Natural killer cell (primary cell): ENCODE results near the gene BCAS1. TPM values are rescaled to one million over a fixed set of nuclear protein-coding genes. Genes with fewer than 3 reads are reported as not detected.

Experiments used
- ATAC-seq, 3 donors: fragments of 150-1000 bp in 2 of 3; fragments of 200-7000 bp in 1 of 3; cut with Tn5 transposase; 1 replicate in 1 of 3; 2 replicates in 2 of 3; pipeline ENCODE4 v1.10.0; 2021; ENCODE audit warnings: mild to moderate bottlenecking in 2 of 3, moderate library complexity in 2 of 3
- DNase-seq, 2 donors: peaks; one replicate each; pipeline versions ENCODE4 v3.0.0 to v3.0.0-alpha.2; 2013 to 2021; ENCODE audit warnings: mixed read lengths in 1 of 2
- H3K27ac ChIP-seq: one replicate; pipeline ENCODE4 v1.5.1; 2013; ENCODE audit warnings: mild to moderate bottlenecking, low read length
- H3K27me3 ChIP-seq: one replicate; pipeline ENCODE4 v1.6.1; 2013; ENCODE audit warnings: low read length; ENCODE audit not compliant: control insufficient read depth, insufficient read depth
- H3K36me3 ChIP-seq: one replicate; pipeline ENCODE4 v1.6.1; 2013; ENCODE audit warnings: low read length; ENCODE audit not compliant: control insufficient read depth, insufficient read depth
- H3K4me1 ChIP-seq: one replicate; pipeline ENCODE4 v1.6.1; 2013; ENCODE audit warnings: low read length; ENCODE audit not compliant: control insufficient read depth, insufficient read depth
- H3K4me3 ChIP-seq: one replicate; pipeline ENCODE4 v1.5.1; 2013; ENCODE audit warnings: low read length
- H3K9me3 ChIP-seq: one replicate; pipeline ENCODE4 v1.6.1; 2013; ENCODE audit warnings: low read length; ENCODE audit not compliant: control insufficient read depth, insufficient read depth
- H3K27ac Mint-ChIP-seq, 2 donors: one replicate each; pipeline ENCODE4 v1.8.0; 2022; ENCODE audit warnings: mild to moderate bottlenecking in 2 of 2, mixed read lengths in 2 of 2, moderate library complexity in 1 of 2
- H3K27me3 Mint-ChIP-seq, 2 donors: one replicate each; pipeline ENCODE4 v1.8.0; 2022; ENCODE audit warnings: low read depth in 2 of 2, mixed read lengths in 2 of 2
- H3K36me3 Mint-ChIP-seq: one replicate; pipeline ENCODE4 v1.8.0; 2022; ENCODE audit warnings: mixed read lengths
- H3K4me1 Mint-ChIP-seq, 2 donors: one replicate each; pipeline ENCODE4 v1.8.0; 2022; ENCODE audit warnings: mixed read lengths in 2 of 2
- H3K4me3 Mint-ChIP-seq: one replicate; pipeline ENCODE4 v1.8.0; 2022; ENCODE audit warnings: mild to moderate bottlenecking, moderate library complexity, mixed read lengths
- H3K9me3 Mint-ChIP-seq, 2 donors: one replicate each; pipeline ENCODE4 v1.8.0; 2022; ENCODE audit warnings: mixed read lengths in 2 of 2
- WGBS: methylation state at CpG from one replicate; pipeline ENCODE4 v1.1.7; 2013; ENCODE audit warnings: missing lambda C conversion rate; ENCODE audit not compliant: insufficient coverage; 5-methylcytosine and 5-hydroxymethylcytosine counted together
- intact Hi-C: fragments of 100-400 bp; cut with micrococcal nuclease; formaldehyde crosslinking; loops from one replicate; pipeline ENCODE4 v1.14.2; 2022
- total RNA-seq, 4 donors: library from RNA; stranded (reverse); fragments of 120-200 nt in 1 of 4; gene quantifications; one replicate each; pipeline versions ENCODE4 v1.2.3 to v1.2.4, GENCODE V29; 2013 to 2022
- TF ChIP-seq, protein P1 (sequence below): fragments of 200-600 bp; IDR thresholded peaks from one replicate; pipeline ENCODE4 v1.8.0; 2022; ENCODE audit warnings: antibody characterized with exemption

The BCAS1 gene
- total RNA-seq, 3 donors from 2014 or later (not counting 1 experiment from before 2014, with no cell fraction given) = 0.31 to 1.2 (median 0.68) TPM

DNA sequence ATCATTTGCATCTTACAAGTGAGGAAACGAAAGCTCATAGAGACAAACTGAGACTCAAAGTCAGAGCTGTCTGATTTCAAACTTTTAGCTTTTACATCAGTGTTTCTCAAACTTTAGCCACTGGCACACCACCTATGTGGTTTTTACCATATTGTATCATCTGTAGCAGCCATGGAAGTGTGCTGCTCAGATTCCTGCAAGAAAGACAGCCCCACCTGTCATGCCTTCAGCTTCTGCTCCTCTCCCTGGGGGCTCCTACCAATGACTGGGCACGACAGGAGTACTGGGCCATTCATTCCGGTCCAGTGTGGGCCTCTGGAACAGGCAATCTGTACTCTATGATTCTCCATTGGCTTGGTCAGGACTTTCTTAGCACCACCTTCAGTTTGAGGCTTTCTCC, 87.0 kb downstream of the BCAS1 start:
- H3K27ac Mint-ChIP-seq = no peak overlapping the region
- H3K36me3 ChIP-seq = no peaks in the 10 kb centered on the region
- no peaks in the 10 kb centered on the region for H3K4me1 ChIP-seq
- no peaks in the 10 kb centered on the region for H3K36me3 Mint-ChIP-seq
- H3K27me3 ChIP-seq = no peaks in the 10 kb centered on the region
- peaks cover 0 to 4% of the 10 kb centered on the region in 2 donors for H3K4me1 Mint-ChIP-seq
- TF ChIP-seq, protein P1, sequence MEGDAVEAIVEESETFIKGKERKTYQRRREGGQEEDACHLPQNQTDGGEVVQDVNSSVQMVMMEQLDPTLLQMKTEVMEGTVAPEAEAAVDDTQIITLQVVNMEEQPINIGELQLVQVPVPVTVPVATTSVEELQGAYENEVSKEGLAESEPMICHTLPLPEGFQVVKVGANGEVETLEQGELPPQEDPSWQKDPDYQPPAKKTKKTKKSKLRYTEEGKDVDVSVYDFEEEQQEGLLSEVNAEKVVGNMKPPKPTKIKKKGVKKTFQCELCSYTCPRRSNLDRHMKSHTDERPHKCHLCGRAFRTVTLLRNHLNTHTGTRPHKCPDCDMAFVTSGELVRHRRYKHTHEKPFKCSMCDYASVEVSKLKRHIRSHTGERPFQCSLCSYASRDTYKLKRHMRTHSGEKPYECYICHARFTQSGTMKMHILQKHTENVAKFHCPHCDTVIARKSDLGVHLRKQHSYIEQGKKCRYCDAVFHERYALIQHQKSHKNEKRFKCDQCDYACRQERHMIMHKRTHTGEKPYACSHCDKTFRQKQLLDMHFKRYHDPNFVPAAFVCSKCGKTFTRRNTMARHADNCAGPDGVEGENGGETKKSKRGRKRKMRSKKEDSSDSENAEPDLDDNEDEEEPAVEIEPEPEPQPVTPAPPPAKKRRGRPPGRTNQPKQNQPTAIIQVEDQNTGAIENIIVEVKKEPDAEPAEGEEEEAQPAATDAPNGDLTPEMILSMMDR = no peak
- no peak overlapping the region for H3K4me3 ChIP-seq
- peaks cover 18 to 54% of the 10 kb centered on the region in 2 donors for H3K27me3 Mint-ChIP-seq
- H3K27ac ChIP-seq = no peak overlapping the region
- intact Hi-C loops = no loop called here
- DNase-seq (no peak), ATAC-seq (no peak)
- WGBS = 93% methylated on average over 3 of the region's 3 CpGs
- no peak overlapping the region for H3K4me3 Mint-ChIP-seq
- no peaks in the 10 kb centered on the region for H3K9me3 Mint-ChIP-seq
- H3K9me3 ChIP-seq = no peaks in the 10 kb centered on the region

DNA sequence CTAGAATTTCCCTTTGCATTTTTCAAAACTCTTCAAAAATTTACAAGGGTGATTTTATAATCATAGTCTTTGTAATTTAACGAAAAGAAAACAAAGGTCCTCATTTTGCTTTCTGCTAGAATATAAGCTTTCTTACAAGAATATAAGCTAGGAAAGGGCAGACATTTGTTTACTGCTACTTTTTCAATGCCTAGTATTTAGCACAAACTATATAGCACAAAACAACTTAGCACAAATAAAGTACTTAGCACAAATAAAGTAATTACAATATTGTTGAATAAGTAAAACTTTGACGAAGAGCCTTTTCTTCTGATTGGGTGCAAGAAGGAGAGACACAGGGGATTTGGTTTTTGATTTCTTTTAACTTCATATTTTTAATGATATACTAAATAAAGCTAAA, 87.8 kb downstream of the BCAS1 start:
- Histone ChIP-seq H3K4me1 (no peaks in the 10 kb centered on the region), H3K9me3 (no peaks in the 10 kb centered on the region), H3K4me3 (no peak overlapping the region), H3K27ac (no peak overlapping the region), H3K36me3 (no peaks in the 10 kb centered on the region), H3K27me3 (no peaks in the 10 kb centered on the region)
- TF ChIP-seq, protein P1 = no peak
- Mint-ChIP-seq H3K36me3 (no peaks in the 10 kb centered on the region), H3K27me3 (peaks cover 16 to 46% of the 10 kb centered on the region in 2 donors), H3K4me1 (peaks cover 0 to 4% of the 10 kb centered on the region in 2 donors), H3K4me3 (no peak overlapping the region), H3K27ac (no peak overlapping the region), H3K9me3 (no peaks in the 10 kb centered on the region)
- WGBS = no CpG with 5 or more reads among the region's 2 CpGs
- DNase-seq = no peak
- ATAC-seq = no peak
- intact Hi-C loops = no loop called here

DNA sequence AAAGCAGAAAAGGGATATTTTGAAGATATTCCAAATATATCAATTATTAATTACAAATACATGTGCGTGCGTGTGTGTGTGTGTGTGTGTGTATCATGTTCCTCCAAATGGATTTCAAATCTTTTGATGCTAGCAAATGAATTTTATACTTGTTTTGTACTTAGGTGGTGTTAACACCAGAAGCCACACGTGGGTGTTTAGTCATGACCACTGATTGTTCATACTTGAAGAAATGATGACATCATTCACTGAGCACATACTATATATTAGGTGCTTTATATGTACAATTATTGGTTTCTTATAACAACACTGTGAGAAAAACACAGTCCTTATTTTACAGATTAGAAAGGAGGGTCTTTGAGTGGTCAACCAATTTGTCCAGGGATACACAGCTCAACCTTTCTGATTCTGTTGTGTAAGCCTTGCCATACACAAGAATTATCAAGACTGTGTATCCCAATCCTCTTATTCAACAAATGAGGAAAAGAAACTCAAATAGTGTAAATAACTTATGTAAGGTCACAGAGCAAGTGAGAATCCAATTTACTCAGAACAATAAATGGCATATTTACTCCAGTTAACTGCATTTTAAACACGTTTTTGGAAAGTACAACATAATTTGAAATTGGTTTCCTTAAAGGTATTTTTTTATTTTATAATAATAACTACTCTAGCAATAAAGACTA, 88.5 kb downstream of the BCAS1 start:
- Mint-ChIP-seq H3K9me3 (peaks cover 0 to under 1% of the 10 kb centered on the region in 2 donors), H3K4me3 (no peak overlapping the region), H3K4me1 (peaks cover 0 to 4% of the 10 kb centered on the region in 2 donors), H3K27me3 (peaks cover 14 to 43% of the 10 kb centered on the region in 2 donors), H3K36me3 (peaks cover 1% of the 10 kb centered on the region), H3K27ac (no peak overlapping the region)
- DNase-seq = no peak
- Histone ChIP-seq H3K36me3 (no peaks in the 10 kb centered on the region), H3K4me3 (no peak overlapping the region), H3K4me1 (no peaks in the 10 kb centered on the region), H3K27ac (no peak overlapping the region), H3K9me3 (no peaks in the 10 kb centered on the region), H3K27me3 (no peaks in the 10 kb centered on the region)
- TF ChIP-seq, protein P1 = no peak
- peak in 2 of 3 donors; percentile 75 to 84 for ATAC-seq
- intact Hi-C loops = no loop called here
- no CpG with 5 or more reads among the region's 4 CpGs for WGBS

DNA sequence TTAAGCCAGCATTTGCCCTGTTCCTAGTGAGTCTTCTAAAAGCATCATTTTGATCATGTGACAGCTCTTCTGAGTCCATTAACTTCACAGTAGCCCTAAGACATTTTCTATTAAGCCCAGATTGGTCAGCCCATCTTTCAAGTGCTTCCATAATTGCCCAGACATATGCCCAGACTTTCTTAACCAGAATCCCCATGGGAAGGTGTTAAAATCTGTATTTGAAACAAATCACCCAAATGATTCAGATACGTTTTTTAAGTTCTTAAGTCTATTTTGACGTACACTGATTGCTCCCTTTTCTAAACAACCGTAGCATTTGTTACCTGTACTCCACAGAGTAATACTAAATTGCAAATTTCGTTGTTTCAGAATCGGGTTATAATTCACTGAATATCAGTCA, 89.3 kb downstream of the BCAS1 start:
- H3K27me3 Mint-ChIP-seq = peaks cover 16 to 50% of the 10 kb centered on the region in 2 donors
- no peak overlapping the region for H3K27ac Mint-ChIP-seq
- Histone ChIP-seq H3K27me3 (no peaks in the 10 kb centered on the region), H3K4me3 (no peak overlapping the region), H3K9me3 (no peaks in the 10 kb centered on the region), H3K36me3 (no peaks in the 10 kb centered on the region), H3K27ac (no peak overlapping the region), H3K4me1 (no peaks in the 10 kb centered on the region)
- intact Hi-C loops = no loop called here
- H3K4me1 Mint-ChIP-seq = peaks cover 0 to 4% of the 10 kb centered on the region in 2 donors
- TF ChIP-seq, protein P1 = no peak
- peaks cover 6% of the 10 kb centered on the region for H3K36me3 Mint-ChIP-seq
- ATAC-seq = no peak
- no peak for DNase-seq
- WGBS = 83% methylated on average over 5 of the region's 5 CpGs
- peaks cover 0 to 2% of the 10 kb centered on the region in 2 donors for H3K9me3 Mint-ChIP-seq
- H3K4me3 Mint-ChIP-seq = no peak overlapping the region
